Neuronal stem cell (in vitro differentiated cells): Measurements from ENCODE around the gene ANKRD22.

Source experiments
- DNase-seq: peaks from one replicate; pipeline ENCODE4 v3.0.0-alpha.2; 2013; ENCODE audit warnings: low spot score
- H2AFZ ChIP-seq: one replicate; pipeline ENCODE4 v1.6.1; 2013; ENCODE audit warnings: mild to moderate bottlenecking, low read length, inconsistent platforms
- H2AK5ac ChIP-seq: 2 replicates; pipeline ENCODE4 v1.6.1; 2013; ENCODE audit warnings: low read depth, mild to moderate bottlenecking, inconsistent platforms, low read length, moderate library complexity, mixed read lengths
- H2BK120ac ChIP-seq: 2 replicates; pipeline ENCODE4 v1.6.1; 2013; ENCODE audit warnings: low read depth, mild to moderate bottlenecking, inconsistent platforms, low read length, moderate library complexity, mixed read lengths
- H2BK12ac ChIP-seq: one replicate; pipeline ENCODE4 v1.6.1; 2013; ENCODE audit warnings: low read length, inconsistent platforms
- H2BK15ac ChIP-seq: 2 replicates; pipeline ENCODE4 v1.6.1; 2013; ENCODE audit warnings: mild to moderate bottlenecking, low read length, inconsistent platforms, mixed read lengths
- H2BK5ac ChIP-seq: one replicate; pipeline ENCODE4 v1.6.1; 2013; ENCODE audit warnings: inconsistent platforms, mild to moderate bottlenecking, low read length, moderate library complexity
- H3K14ac ChIP-seq: one replicate; pipeline ENCODE4 v1.6.1; 2013; ENCODE audit warnings: low read length, inconsistent platforms
- H3K18ac ChIP-seq: 2 replicates; pipeline ENCODE4 v1.6.1; 2013; ENCODE audit warnings: low read length, inconsistent platforms
- H3K23ac ChIP-seq: 2 replicates; pipeline ENCODE4 v1.6.1; 2013; ENCODE audit warnings: low read depth, mild to moderate bottlenecking, mixed read lengths, low read length, inconsistent platforms; ENCODE audit not compliant: poor library complexity
- H3K27ac ChIP-seq: replicated peaks from 3 replicates; pipeline ENCODE4 v1.5.1; 2013; ENCODE audit warnings: low read length, inconsistent platforms
- H3K27me3 ChIP-seq, 3 experiments: 2 replicates each; pipeline ENCODE4 v1.6.1; 2013; ENCODE audit warnings: low read length in 3 of 3, mild to moderate bottlenecking in 2 of 3, inconsistent platforms in 1 of 3, low read depth in 1 of 3, mixed read lengths in 1 of 3, moderate library complexity in 1 of 3; ENCODE audit not compliant: control insufficient read depth in 3 of 3, insufficient read depth in 3 of 3
- H3K36me3 ChIP-seq, 2 donors: replicated peaks in 1 of 2; 2 replicates each; pipeline ENCODE4 v1.6.1; 2013; ENCODE audit warnings: low read length in 2 of 2; ENCODE audit not compliant: control insufficient read depth in 2 of 2, insufficient read depth in 2 of 2
- H3K4ac ChIP-seq: 2 replicates; pipeline ENCODE4 v1.6.1; 2013; ENCODE audit warnings: inconsistent platforms, mild to moderate bottlenecking, low read length, moderate library complexity
- H3K4me1 ChIP-seq, 2 donors: 1 replicate in 1 of 2; 2 replicates in 1 of 2; pipeline ENCODE4 v1.6.1; 2013; ENCODE audit warnings: low read length in 2 of 2, low read depth in 1 of 2; ENCODE audit not compliant: control insufficient read depth in 2 of 2, insufficient read depth in 1 of 2
- H3K4me2 ChIP-seq: one replicate; pipeline ENCODE4 v1.6.1; 2013; ENCODE audit warnings: mild to moderate bottlenecking, low read length, inconsistent platforms; ENCODE audit not compliant: insufficient read depth, poor library complexity, severe bottlenecking
- H3K4me3 ChIP-seq, 2 donors: 2 replicates each; pipeline ENCODE4 v1.5.1; 2013; ENCODE audit warnings: low read length in 2 of 2, mild to moderate bottlenecking in 2 of 2, inconsistent platforms in 1 of 2, moderate library complexity in 1 of 2
- H3K79me1 ChIP-seq: one replicate; pipeline ENCODE4 v1.6.1; 2013; ENCODE audit warnings: low read depth, mild to moderate bottlenecking, inconsistent platforms, low read length, moderate library complexity
- H3K9ac ChIP-seq: one replicate; pipeline ENCODE4 v1.6.1; 2013; ENCODE audit warnings: mild to moderate bottlenecking, low read depth, low read length, inconsistent platforms; ENCODE audit not compliant: poor library complexity
- H3K9me3 ChIP-seq, 2 donors: replicated peaks in 1 of 2; 2 replicates each; pipeline versions ENCODE3 to v1.6.1; 2013; ENCODE audit warnings: low read length in 2 of 2, mild to moderate bottlenecking in 2 of 2, inconsistent platforms in 1 of 2, low read depth in 1 of 2, mixed read lengths in 1 of 2, moderate library complexity in 1 of 2; ENCODE audit not compliant: control insufficient read depth in 2 of 2, insufficient read depth in 1 of 2
- H4K8ac ChIP-seq: one replicate; pipeline ENCODE4 v1.6.1; 2013; ENCODE audit warnings: low read depth, mild to moderate bottlenecking, inconsistent platforms, low read length, moderate library complexity
- H4K91ac ChIP-seq: one replicate; pipeline ENCODE4 v1.6.1; 2013; ENCODE audit warnings: low read length, low read depth, mild to moderate bottlenecking, inconsistent platforms; ENCODE audit not compliant: poor library complexity
- WGBS, 2 donors: extraction: QIAGEN DNeasy Blood & Tissue Kit; methylation state at CpG; one replicate each; pipeline ENCODE4 v1.1.7; 2013; ENCODE audit warnings: missing lambda C conversion rate in 2 of 2, mixed read lengths in 1 of 2; ENCODE audit not compliant: insufficient read length in 2 of 2, insufficient replicate concordance in 1 of 2; ENCODE audit errors: extremely low coverage in 2 of 2; 5-methylcytosine and 5-hydroxymethylcytosine counted together

The ANKRD22 gene

DNA sequence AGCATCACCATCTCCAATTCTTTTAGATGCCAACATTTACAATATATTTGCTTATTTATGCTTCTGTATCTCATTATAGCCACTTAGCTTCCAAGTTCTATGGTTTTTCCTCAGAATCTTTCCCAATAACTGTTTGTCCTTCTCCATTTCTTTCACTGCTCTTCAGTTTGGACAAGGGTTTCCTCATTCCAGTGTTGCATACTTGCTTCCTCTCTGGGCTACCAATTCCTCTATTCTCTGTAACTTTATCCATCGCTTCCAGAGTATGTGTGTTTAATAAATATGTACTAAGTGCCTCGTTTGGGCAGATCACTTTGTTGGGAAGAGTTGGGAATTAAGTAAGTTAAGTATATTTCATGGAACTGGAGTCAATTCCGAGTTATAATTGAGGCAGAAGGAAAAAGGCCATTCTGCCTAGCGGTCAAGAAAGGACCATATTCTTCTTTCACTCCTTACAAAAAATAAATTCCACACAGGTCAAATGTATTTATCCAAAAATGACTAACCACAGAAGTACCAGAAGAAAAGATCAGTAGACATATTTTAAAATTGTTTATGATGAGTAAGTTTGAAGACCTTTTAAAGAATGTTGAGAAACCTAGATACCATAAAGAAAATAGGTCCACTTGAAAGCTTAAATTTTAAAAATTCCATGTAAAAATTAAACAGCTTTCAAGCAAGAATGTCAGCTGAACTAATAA, 39.2 kb upstream of the ANKRD22 start:
- Histone ChIP-seq H3K4me1 (no peaks in the 10 kb centered on the region), H2BK120ac (no peak overlapping the region), H3K9me3 (no peaks in the 10 kb centered on the region), H2BK12ac (no peak overlapping the region), H3K14ac (no peak overlapping the region), H3K36me3 (no peaks in the 10 kb centered on the region), H4K8ac (no peak overlapping the region), H3K9ac (no peak overlapping the region), H2BK5ac (no peak overlapping the region), H2BK15ac (no peak overlapping the region), H3K79me1 (no peaks in the 10 kb centered on the region), H2AFZ (no peak overlapping the region), H3K18ac (no peak overlapping the region), H3K4me3 (no peak overlapping the region), H3K23ac (no peak overlapping the region), H2AK5ac (no peak overlapping the region), H3K27me3 (no peaks in the 10 kb centered on the region), H3K27ac (no peak overlapping the region), H3K4ac (no peak overlapping the region), H3K4me2 (no peak overlapping the region), H4K91ac (no peak overlapping the region)
- no CpG with 5 or more reads among the region's 4 CpGs for WGBS, 2 donors
- DNase-seq = no peak

DNA sequence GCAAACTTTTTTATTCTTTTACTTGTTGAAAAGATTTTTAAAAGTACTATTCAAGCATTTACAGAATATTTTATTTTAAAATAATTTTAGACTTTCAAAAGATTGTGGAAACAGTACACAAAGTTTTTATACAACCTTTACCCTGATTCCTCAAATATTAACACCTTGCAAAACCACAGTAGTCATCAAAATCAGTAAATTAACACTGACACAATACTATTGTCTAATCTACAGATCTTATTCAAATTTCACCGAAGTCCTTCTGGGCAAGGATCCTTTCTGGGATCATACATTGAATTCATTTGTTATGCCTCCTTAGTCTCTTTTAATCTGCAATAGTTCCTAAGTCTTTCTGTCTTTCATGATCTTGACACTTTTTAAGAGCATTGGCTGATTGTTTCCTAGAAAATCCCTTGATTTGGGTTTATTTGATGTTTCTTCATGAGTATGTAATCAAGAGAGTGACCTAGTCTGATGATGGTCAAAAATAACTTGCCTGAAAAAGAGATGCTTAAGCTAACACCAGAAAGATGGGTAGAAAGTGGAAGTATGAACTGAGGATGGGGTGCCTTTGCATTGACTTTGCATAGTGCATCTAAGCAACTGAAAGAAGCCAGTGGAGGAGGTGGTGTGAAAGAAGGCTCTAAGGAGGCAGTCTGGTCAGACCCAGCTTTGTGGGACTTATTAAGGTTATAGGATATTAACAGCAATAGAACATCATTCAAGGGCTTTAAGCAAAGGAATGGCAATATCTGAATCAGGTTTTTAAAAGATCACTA, 38.1 kb upstream of the ANKRD22 start:
- no peak overlapping the region for H3K18ac ChIP-seq
- H3K14ac ChIP-seq = no peak overlapping the region
- H2BK15ac ChIP-seq = no peak overlapping the region
- no peaks in the 10 kb centered on the region for H3K79me1 ChIP-seq
- H3K4me2 ChIP-seq = no peak overlapping the region
- no peaks in the 10 kb centered on the region for H3K27me3 ChIP-seq
- no peak overlapping the region for H4K91ac ChIP-seq
- H2AFZ ChIP-seq = no peak overlapping the region
- no peak overlapping the region for H4K8ac ChIP-seq
- no peak overlapping the region for H2BK120ac ChIP-seq
- H3K4me3 ChIP-seq = no peak overlapping the region
- no peak overlapping the region for H3K27ac ChIP-seq
- H3K9ac ChIP-seq = no peak overlapping the region
- no peak overlapping the region for H2AK5ac ChIP-seq
- no CpG with 5 or more reads among the region's 1 CpG for WGBS, 2 donors
- no peaks in the 10 kb centered on the region for H3K36me3 ChIP-seq
- no peaks in the 10 kb centered on the region for H3K9me3 ChIP-seq
- DNase-seq = no peak
- H3K4ac ChIP-seq = no peak overlapping the region
- no peak overlapping the region for H3K23ac ChIP-seq
- H3K4me1 ChIP-seq = no peaks in the 10 kb centered on the region
- no peak overlapping the region for H2BK12ac ChIP-seq
- H2BK5ac ChIP-seq = no peak overlapping the region

DNA sequence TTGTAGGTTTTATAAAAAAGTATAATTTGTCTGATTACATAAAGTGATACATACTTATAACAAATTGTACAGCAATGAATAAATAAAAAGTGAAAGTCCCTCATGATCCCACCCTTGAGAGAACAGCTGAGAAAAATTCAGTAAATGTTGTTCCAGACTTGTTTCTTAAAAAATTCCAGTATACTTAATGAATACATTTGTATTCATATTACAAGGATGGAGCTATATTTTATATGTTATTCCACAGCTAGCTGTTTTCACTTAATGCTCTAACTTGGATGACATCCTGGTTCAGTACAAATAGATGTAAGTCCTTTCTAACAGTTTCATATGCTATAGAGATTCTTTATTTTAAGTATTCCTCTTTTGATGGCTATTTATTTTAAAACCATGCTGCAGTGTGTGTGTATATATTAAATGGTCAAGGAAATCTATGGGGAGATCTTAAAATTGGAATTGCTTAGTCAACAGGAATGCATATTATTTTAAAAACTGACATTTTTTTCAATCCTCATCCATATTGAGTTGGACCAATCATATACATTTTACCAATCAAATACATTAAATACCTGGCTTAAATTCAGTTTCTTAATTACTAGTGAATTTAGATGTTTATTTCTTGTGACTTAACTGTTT, 37.3 kb upstream of the ANKRD22 start:
- Histone ChIP-seq H3K4me1 (no peaks in the 10 kb centered on the region), H4K91ac (no peak overlapping the region), H3K14ac (no peak overlapping the region), H2AK5ac (no peak overlapping the region), H3K4me3 (no peak overlapping the region), H2BK15ac (no peak overlapping the region), H3K9ac (no peak overlapping the region), H2BK5ac (no peak overlapping the region), H3K79me1 (no peaks in the 10 kb centered on the region), H2BK12ac (no peak overlapping the region), H3K23ac (no peak overlapping the region), H2BK120ac (no peak overlapping the region), H3K4ac (no peak overlapping the region), H4K8ac (no peak overlapping the region), H3K4me2 (no peak overlapping the region), H3K9me3 (no peaks in the 10 kb centered on the region), H3K27ac (no peak overlapping the region), H3K18ac (no peak overlapping the region), H3K36me3 (no peaks in the 10 kb centered on the region), H3K27me3 (no peaks in the 10 kb centered on the region), H2AFZ (no peak overlapping the region)
- DNase-seq = no peak

DNA sequence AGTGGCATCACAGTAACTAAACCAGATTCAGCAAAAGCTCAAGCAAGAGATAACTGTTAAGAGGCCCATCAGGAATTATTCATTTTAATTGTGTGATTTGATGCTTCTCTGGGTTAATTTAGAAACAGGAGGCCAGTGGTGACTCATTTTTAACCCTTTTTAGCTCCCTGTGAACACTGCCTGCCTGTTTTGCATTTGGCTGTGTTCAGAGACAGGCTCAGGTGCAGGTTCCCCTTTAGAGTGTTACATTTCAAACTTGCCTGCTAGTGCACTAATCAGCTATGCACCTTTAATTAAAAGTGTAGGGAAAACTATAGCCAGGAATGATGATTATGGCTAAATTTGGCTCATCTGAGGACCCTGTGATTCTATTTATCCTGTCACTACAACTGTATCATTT, 34.9 kb upstream of the ANKRD22 start:
- Histone ChIP-seq H2BK15ac (no peak overlapping the region), H3K9me3 (no peaks in the 10 kb centered on the region), H4K91ac (no peak overlapping the region), H3K23ac (no peak overlapping the region), H2AK5ac (no peak overlapping the region), H3K14ac (no peak overlapping the region), H2BK5ac (no peak overlapping the region), H3K9ac (no peak overlapping the region), H2BK12ac (no peak overlapping the region), H2BK120ac (no peak overlapping the region), H3K4me3 (no peak overlapping the region), H2AFZ (no peak overlapping the region), H3K4ac (no peak overlapping the region), H3K27me3 (no peaks in the 10 kb centered on the region), H3K4me1 (no peaks in the 10 kb centered on the region), H3K4me2 (no peak overlapping the region), H3K79me1 (no peaks in the 10 kb centered on the region), H3K36me3 (no peaks in the 10 kb centered on the region), H3K18ac (no peak overlapping the region), H4K8ac (no peak overlapping the region), H3K27ac (no peak overlapping the region)
- no peak for DNase-seq
